MM.1S (cell line): ENCODE results near the gene R3HDM2.
"Not testable (repeated sequence)": the region's sequence is repeated elsewhere in the genome, so short reads cannot be mapped to it uniquely, and the experiment has no call there.

Experiments used
- DNase-seq: peaks from one replicate; pipeline ENCODE4 v3.0.0-alpha.2; 2015
- H2AFZ ChIP-seq: fragments of 300-600 bp; sonication (generic); 2 replicates; pipeline ENCODE4 v1.6.0; 2016; ENCODE audit warnings: antibody characterized with exemption, low read length
- H3F3A ChIP-seq: fragments of 300-600 bp; sonication (generic); 2 replicates; pipeline ENCODE4 v1.6.1; 2016; ENCODE audit warnings: mild to moderate bottlenecking, antibody characterized with exemption, low read length, moderate library complexity, mixed read lengths; ENCODE audit not compliant: insufficient read depth
- H3K27ac ChIP-seq: fragments of 300-600 bp; sonication (generic); 2 replicates; pipeline ENCODE4 v1.5.1; 2016; ENCODE audit warnings: mild to moderate bottlenecking, low read length
- H3K27me3 ChIP-seq: fragments of 300-600 bp; sonication (generic); replicated peaks from 2 replicates; pipeline ENCODE4 v1.6.0; 2016; ENCODE audit warnings: low read length; ENCODE audit not compliant: insufficient read depth
- H3K36me3 ChIP-seq: fragments of 300-600 bp; sonication (generic); replicated peaks from 2 replicates; pipeline ENCODE4 v1.6.1; 2016; ENCODE audit warnings: mild to moderate bottlenecking, low read length, mixed read lengths; ENCODE audit not compliant: insufficient read depth
- H3K4me1 ChIP-seq: fragments of 300-600 bp; sonication (generic); 2 replicates; pipeline ENCODE4 v1.6.1; 2016; ENCODE audit warnings: low read length, mixed read lengths
- H3K4me2 ChIP-seq: fragments of 300-600 bp; sonication (generic); 2 replicates; pipeline ENCODE4 v1.6.0; 2016; ENCODE audit warnings: low read depth, low read length
- H3K4me3 ChIP-seq: fragments of 300-600 bp; sonication (generic); 2 replicates; pipeline ENCODE4 v1.5.1; 2016; ENCODE audit warnings: low read length, mixed read lengths
- H3K79me2 ChIP-seq: fragments of 300-600 bp; sonication (generic); 2 replicates; pipeline ENCODE4 v1.6.1; 2016; ENCODE audit warnings: mixed run types, low read length, mixed read lengths
- H3K9ac ChIP-seq: fragments of 300-600 bp; sonication (generic); 2 replicates; pipeline ENCODE4 v1.6.1; 2016; ENCODE audit warnings: low read length, mixed read lengths
- H3K9me2 ChIP-seq: fragments of 300-600 bp; sonication (generic); replicated peaks from 2 replicates; pipeline ENCODE4 v1.6.1; 2016; ENCODE audit warnings: mild to moderate bottlenecking, low read length, mixed read lengths; ENCODE audit not compliant: insufficient read depth
- H3K9me3 ChIP-seq: fragments of 300-600 bp; sonication (generic); replicated peaks from 2 replicates; pipeline ENCODE4 v1.6.1; 2016; ENCODE audit warnings: mild to moderate bottlenecking, low read length, mixed read lengths; ENCODE audit not compliant: insufficient read depth
- H4K20me1 ChIP-seq: fragments of 300-600 bp; sonication (generic); 2 replicates; pipeline ENCODE4 v1.6.1; 2016; ENCODE audit warnings: mild to moderate bottlenecking, low read length, moderate library complexity, mixed read lengths; ENCODE audit not compliant: insufficient read depth
- CTCF ChIP-seq: fragments of 300-600 bp; sonication (generic); IDR thresholded peaks from 2 replicates; pipeline ENCODE4 v1.5.1; 2016; ENCODE audit warnings: antibody characterized with exemption, low read length, mixed read lengths
- EZH2 ChIP-seq: fragments of 300-600 bp; sonication (generic); optimal IDR thresholded peaks from 2 replicates; pipeline ENCODE3; 2017; ENCODE audit warnings: low read depth, mild to moderate bottlenecking, antibody characterized with exemption, low read length, mixed read lengths
- EZH2phosphoT487 ChIP-seq: fragments of 300-600 bp; sonication (generic); IDR thresholded peaks from 2 replicates; pipeline ENCODE4 v1.6.1; 2018; ENCODE audit warnings: antibody characterized with exemption, low read length

The R3HDM2 gene

GRCh38 chr12:57319678-57320469 is 111.0 kb downstream of the R3HDM2 start:
- no peak overlapping the region for H3K9ac ChIP-seq
- H3K4me2 ChIP-seq = no peak overlapping the region
- no peaks in the 10 kb centered on the region for H3K9me3 ChIP-seq
- no peaks in the 10 kb centered on the region for H3K79me2 ChIP-seq
- no peaks in the 10 kb centered on the region for H3K36me3 ChIP-seq
- DNase-seq = no peak
- H3K4me1 ChIP-seq = no peaks in the 10 kb centered on the region
- no peak overlapping the region for H3K4me3 ChIP-seq
- H3K27ac ChIP-seq = no peak overlapping the region
- no peaks in the 10 kb centered on the region for H3K27me3 ChIP-seq
- no peak for TF ChIP-seq EZH2phosphoT487
- no peak for TF ChIP-seq EZH2
- no peak for TF ChIP-seq CTCF
- H3F3A ChIP-seq = no peaks in the 10 kb centered on the region
- no peaks in the 10 kb centered on the region for H4K20me1 ChIP-seq
- H2AFZ ChIP-seq = no peak overlapping the region
- H3K9me2 ChIP-seq = no peaks in the 10 kb centered on the region

GRCh38 chr12:57315681-57316080 is 115.2 kb downstream of the R3HDM2 start:
- H3K9me3 ChIP-seq = no peaks in the 10 kb centered on the region
- no peak overlapping the region for H3K27ac ChIP-seq
- no peak overlapping the region for H2AFZ ChIP-seq
- DNase-seq = no peak
- no peaks in the 10 kb centered on the region for H3K79me2 ChIP-seq
- H4K20me1 ChIP-seq = no peaks in the 10 kb centered on the region
- no peak overlapping the region for H3K4me2 ChIP-seq
- no peaks in the 10 kb centered on the region for H3K27me3 ChIP-seq
- no peak overlapping the region for H3K4me3 ChIP-seq
- no peaks in the 10 kb centered on the region for H3F3A ChIP-seq
- H3K36me3 ChIP-seq = no peaks in the 10 kb centered on the region
- H3K9ac ChIP-seq = no peak overlapping the region
- no peaks in the 10 kb centered on the region for H3K9me2 ChIP-seq
- TF ChIP-seq CTCF = no peak
- no peak for TF ChIP-seq EZH2phosphoT487
- TF ChIP-seq EZH2 = no peak
- no peaks in the 10 kb centered on the region for H3K4me1 ChIP-seq

GRCh38 chr12:57312287-57312686 is 118.6 kb downstream of the R3HDM2 start:
- H3K4me2 ChIP-seq, H3K9me2 ChIP-seq, H2AFZ ChIP-seq, DNase-seq, H3K9me3 ChIP-seq, H4K20me1 ChIP-seq, H3K27me3 ChIP-seq, H3K79me2 ChIP-seq, H3K27ac ChIP-seq, H3K4me3 ChIP-seq, H3K9ac ChIP-seq, H3K36me3 ChIP-seq: not testable (repeated sequence)
- Histone ChIP-seq H3F3A (peaks cover 10% of the 10 kb centered on the region; the same call in 1 of the 2 replicates), H3K4me1 (peaks cover 19% of the 10 kb centered on the region)

GRCh38 chr12:57309420-57309819 is 121.4 kb downstream of the R3HDM2 start:
- peak overlapping the region; percentile 49; the same call in 1 of the 2 replicates for H3K27ac ChIP-seq
- peak overlapping the region; percentile 39 for H3K4me2 ChIP-seq
- H3K9me3 ChIP-seq = no peaks in the 10 kb centered on the region
- peak; percentile 46 for DNase-seq
- no peaks in the 10 kb centered on the region for H3K27me3 ChIP-seq
- no peaks in the 10 kb centered on the region for H3K9me2 ChIP-seq
- no peaks in the 10 kb centered on the region for H3K79me2 ChIP-seq
- peak overlapping the region; percentile 30 for H2AFZ ChIP-seq
- H3K4me3 ChIP-seq = no peak overlapping the region
- TF ChIP-seq CTCF (no peak), EZH2 (no peak), EZH2phosphoT487 (no peak)
- peak overlapping the region; percentile 5; the same call in 1 of the 2 replicates for H3K9ac ChIP-seq
- H4K20me1 ChIP-seq = no peaks in the 10 kb centered on the region
- peaks cover 10% of the 10 kb centered on the region; the same call in 1 of the 2 replicates for H3F3A ChIP-seq
- no peaks in the 10 kb centered on the region for H3K36me3 ChIP-seq
- H3K4me1 ChIP-seq = peaks cover 19% of the 10 kb centered on the region
